Stimulated activated CD8-positive, alpha-beta memory T cell treated with anti-CD3 and anti-CD28 coated beads, Interleukin-15, amount 100 ng/mL, for 24 hours (primary cell): ENCODE results near the gene SEC16B.
"Not testable (repeated sequence)": the region's sequence is repeated elsewhere in the genome, so short reads cannot be mapped to it uniquely, and the experiment has no call there.

Source experiments
- DNase-seq: peaks from one replicate; pipeline ENCODE4 v3.0.0-alpha.2; 2020; ENCODE audit warnings: low read depth

Gene SEC16B

GRCh38 chr1:177969825-177970371 is at the start of gene SEC16B:
Gene SEC16B (minus strand): TSS chr1:177970058. CDS start chr1:177967981, 2,077 bp downstream.
- no peak for DNase-seq

GRCh38 chr1:178019622-178020021 is 49.8 kb upstream of the SEC16B start:
- DNase-seq, result no peak

DNA sequence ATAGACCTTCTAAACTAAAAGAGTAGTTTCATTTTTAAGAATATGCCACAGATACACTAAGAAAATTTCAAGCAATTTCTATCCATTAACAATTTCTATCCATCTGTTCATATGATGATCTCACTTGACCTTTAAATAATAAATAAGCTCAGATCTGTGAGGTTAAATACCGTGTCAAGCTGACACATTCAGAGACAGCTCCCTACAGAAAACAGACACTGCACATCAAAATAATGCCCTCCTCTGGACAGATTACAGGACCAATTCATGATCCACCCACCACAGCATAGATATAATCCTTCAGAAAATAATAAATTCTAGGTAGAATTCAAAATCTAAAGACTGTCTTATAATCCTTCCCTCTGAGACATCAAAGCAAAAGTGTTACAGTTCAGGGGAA is 49.4 kb upstream of the SEC16B start:
- DNase-seq, result no peak

DNA sequence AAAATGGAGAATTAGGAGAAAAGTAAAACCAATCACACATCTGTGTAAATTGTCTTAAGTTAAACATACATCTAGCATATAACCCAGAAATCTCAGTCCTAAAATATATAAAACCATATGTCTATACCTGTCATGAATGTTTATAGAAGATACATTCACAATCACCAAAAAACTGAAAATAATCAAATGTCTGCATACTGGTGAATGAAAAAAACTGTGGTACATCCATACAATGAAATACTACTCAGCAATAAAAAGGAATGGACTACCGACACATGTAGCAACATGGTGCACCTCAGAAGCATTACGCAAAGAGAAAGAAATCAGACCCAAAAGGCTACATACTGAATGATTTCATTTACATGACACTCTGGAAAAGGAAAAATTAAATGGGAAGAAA is 47.7 kb upstream of the SEC16B start:
- DNase-seq, result no peak

DNA sequence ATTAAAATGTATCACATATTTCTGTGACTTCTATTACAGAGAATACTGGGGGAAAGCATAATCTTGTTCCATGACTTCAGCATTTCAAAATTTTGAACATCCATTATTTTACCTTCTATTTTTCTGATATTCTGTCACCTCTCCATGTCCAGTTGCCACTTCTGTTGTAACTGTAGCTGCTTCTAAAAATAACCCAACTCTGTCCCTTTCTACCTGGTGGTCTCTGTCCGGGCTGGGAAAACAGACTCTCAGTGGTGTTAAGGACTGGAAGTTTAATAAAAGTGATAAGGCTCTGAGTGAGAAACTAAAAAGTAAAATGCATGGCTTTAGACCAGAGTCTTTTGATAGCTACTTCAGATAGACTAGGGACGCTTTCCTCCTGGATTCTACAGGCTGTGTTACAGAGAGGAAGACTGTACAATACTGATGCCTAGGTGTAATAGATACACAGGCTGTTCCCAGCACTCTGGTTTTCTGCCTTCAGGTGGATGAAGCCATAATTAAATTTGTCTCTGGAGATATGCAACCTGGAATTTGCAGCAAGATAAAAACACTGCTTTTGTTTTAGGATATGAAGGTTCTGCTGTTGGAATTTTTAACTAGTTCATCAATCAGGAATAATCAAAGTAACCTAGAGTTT is 42.1 kb upstream of the SEC16B start:
- no peak for DNase-seq

- no peak for DNase-seq
These were observed 41.6 kb upstream of the SEC16B start for GRCh38 chr1:178011465-178011828.

DNA sequence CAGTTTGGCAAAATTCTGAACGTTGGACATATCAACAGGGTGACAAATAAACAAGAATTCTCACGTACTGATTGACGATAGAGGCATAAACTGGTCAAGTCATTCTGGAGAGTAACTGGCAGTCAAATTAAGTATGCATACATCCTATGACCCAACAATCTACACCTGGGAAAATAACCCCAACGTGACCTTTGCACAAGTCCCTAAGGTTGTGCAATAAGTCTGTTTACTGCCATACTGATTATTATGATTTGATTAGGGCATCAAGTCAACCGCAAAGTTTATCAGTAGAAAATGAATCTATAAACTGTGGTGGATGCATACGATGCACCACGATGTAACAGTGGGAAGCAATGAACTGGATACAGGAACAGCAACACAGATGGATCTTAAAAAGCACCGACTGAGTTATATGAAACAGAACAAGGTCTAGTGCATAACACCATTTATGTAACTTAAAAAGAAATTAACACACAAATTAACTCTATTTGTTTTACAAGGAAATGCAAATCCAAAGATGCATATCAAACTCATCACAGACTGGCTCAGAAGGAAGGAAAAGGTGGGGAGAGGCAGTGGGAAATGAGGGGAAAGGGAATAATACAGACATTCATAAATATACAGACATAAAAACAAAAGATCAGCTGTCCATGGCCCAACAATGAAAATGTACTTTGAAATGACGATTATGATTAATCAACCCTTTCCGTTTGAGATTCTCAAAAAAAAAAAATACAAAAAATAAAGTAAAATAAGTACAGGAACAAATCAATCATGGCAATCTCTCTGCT is 41.0 kb upstream of the SEC16B start:
- no peak for DNase-seq

GRCh38 chr1:178006043-178006442 is 36.2 kb upstream of the SEC16B start:
- DNase-seq, result no peak

- DNase-seq, result no peak
These were observed 35.6 kb upstream of the SEC16B start for GRCh38 chr1:178005450-178005849.

GRCh38 chr1:178004926-178005391 is 35.1 kb upstream of the SEC16B start:
- no peak for DNase-seq

GRCh38 chr1:177998696-177999631 is 29.1 kb upstream of the SEC16B start:
- DNase-seq, result no peak

DNA sequence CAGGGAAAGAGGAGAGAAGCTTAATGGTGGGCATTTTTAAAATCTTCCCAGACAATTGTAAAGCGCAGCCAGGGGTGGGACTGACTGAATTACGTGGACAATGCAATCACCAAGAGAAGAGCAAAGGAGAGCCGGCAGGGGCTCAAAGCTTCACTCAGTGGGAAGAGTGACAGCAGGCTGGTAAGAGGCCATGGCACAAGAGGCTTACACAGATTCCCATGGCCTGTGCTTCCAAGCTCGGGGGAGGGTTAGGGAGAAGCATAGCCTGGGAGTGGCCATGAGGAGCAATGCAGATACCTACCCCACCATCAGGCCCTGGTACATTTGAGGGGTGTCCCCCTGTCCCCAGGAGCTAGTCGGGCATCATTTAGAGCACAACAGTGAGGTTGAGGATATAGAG is 27.1 kb upstream of the SEC16B start:
- no peak for DNase-seq

- no peak for DNase-seq
These were observed 25.5 kb upstream of the SEC16B start for GRCh38 chr1:177995369-177995768.

- DNase-seq, result not testable (repeated sequence)
These were observed 16.4 kb upstream of the SEC16B start for GRCh38 chr1:177986281-177986680.

- DNase-seq, result no peak
These were observed 14.9 kb upstream of the SEC16B start for GRCh38 chr1:177984761-177985160.

DNA sequence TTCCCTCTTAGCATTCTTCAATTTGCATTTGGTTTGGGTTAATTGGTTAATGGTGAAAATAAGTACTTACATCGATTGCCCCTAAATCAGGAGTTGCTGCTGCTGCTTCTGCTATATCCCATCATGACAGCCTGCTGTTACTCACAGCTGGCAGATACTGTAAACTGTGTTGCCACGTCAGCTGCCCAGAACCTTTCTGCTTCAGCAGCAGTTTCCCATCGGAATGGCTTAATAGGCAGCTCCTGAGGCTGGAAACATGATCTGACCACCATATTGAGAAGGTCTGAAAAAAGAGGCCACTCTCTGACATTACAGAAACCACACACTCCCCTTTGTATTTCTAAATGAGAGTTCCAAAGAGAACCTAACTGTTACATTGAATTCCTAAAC is 14.3 kb upstream of the SEC16B start:
- DNase-seq, result no peak

DNA sequence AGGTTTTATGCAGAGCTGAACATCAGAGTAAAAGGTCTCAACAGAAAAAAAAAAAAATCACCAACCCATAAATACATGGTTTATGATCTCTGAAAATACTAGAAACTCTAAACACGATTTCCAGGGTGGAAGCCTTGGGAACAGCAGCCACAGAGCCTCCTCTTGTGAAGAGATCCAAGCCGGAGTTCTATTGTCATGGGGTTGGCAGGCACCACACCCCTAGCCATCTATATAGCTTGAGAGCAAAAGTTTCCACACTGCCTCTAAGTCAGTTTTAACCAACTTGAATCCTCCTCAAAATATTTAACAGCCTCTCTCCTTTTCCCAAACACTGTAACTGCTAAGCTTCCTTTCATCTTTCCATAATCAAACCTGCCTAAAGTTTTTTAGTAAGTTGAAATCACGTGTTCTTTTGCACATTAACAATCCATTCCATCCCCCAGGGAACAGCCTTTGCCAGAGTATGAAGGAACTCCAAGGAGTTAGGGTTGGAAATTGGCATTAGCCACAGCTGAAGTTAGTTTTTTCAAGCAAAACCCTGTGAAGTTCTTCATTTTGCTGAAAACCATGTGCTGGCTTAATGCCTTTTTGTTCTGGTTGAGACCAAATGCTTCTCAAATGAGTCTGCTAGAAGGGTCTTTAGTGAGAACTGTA is 13.8 kb upstream of the SEC16B start:
- DNase-seq, result no peak

- DNase-seq, result no peak
These were observed 13.2 kb upstream of the SEC16B start for GRCh38 chr1:177983077-177983476.

- no peak for DNase-seq
These were observed 11.3 kb upstream of the SEC16B start for GRCh38 chr1:177981200-177981599.

DNA sequence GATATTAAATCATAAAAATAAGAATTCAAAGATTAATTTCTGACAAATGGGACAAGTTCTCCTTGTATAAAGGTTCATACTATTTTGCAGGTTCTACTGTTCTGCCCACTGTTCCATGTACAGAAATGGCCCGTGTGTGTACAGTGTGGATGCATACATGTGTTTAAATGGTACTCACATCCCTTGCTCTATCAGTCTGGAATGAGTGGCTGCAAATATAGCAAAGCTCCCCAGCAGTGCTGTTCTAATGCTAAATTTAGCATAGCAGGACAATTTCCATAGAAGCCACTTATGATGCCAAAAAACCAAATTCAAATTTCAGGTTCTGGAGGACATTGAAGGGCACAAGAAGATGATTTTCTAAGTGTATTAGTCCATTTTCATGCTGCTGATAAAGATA is 9.4 kb upstream of the SEC16B start:
- no peak for DNase-seq

- DNase-seq, result no peak
These were observed 8.7 kb upstream of the SEC16B start for GRCh38 chr1:177978530-177978929.

DNA sequence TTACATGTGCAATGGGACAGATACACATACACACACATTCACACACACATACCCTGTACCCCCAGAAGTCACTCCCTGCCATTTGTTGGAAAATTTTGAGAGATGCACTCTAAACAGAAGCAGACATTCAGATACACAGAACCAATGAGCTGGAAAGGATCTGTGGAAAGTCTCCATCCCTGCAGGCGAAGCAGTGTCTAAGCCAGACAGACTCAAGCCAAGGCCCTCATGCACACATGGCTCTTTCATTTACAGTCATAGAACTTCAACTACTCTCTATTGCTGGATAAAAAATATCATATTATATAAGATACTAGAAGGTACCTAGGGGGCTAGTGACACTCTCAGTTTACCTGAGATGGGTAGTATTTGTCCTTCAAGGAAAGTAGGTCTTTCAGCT is 7.3 kb upstream of the SEC16B start:
- DNase-seq, result no peak
